ENCODE data around the gene HNRNPLL.

The HNRNPLL gene

GRCh38 chr2:38529208-38529607 lies 73.5 kb downstream of the HNRNPLL start:
- DNase-seq (ENCODE audit: low read depth, low spot score): no peak

DNA sequence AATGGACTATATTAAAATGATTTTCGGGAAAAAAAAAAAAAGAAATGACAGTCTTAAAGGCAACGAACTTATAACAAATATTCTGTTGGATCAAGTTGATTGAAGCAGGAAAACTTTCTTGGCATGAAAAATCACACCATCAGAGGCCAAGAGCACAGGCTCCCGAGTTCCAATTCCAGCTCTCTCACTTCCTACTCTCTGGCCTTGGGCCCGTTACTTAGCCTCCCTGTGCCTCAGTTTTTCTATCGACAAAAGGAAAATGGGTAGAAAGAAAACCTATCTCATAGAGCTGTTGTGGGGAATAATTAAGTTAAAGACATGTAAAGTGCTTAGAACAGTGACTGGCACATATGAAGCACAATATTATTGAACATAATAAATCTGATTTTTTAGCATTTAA lies 74.2 kb downstream of the HNRNPLL start:
- DNase-seq (ENCODE audit: low read depth, low spot score): no peak

- no peak for DNase-seq (ENCODE audit: low read depth, low spot score)
Measured at GRCh38 chr2:38528008-38528442, 74.7 kb downstream of the HNRNPLL start.

DNA sequence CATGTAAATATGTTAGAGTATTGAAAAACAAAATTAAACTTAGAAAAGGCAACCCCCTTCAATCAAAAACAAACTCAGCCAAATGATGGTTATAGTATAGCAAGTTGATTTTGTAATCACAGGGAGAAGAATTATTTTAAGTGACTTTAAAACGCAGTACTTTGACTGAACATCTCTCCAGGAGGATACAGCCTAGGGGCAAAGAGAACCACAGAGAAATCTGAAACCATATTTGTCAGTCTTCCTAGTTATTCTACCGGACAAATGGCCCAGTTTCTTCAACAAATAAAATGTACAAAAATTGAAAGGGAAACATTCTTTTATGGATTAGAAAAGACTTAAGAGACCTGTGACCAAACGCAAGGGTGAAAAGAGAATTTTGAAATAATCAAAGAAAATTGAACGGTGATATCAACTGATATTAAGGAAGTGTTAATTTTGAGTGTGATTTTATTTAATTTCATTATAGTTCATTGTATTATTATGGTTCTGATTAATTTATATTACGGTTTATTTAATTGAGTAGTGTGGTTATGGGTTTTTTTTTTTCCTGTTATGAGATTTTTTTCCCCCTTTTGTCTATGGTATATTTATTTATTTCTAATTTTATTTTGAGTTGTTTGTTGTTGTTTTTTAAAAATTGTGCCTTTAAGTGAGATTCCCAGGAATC lies 75.3 kb downstream of the HNRNPLL start:
- no peak for DNase-seq (ENCODE audit: low read depth, low spot score)

DNA sequence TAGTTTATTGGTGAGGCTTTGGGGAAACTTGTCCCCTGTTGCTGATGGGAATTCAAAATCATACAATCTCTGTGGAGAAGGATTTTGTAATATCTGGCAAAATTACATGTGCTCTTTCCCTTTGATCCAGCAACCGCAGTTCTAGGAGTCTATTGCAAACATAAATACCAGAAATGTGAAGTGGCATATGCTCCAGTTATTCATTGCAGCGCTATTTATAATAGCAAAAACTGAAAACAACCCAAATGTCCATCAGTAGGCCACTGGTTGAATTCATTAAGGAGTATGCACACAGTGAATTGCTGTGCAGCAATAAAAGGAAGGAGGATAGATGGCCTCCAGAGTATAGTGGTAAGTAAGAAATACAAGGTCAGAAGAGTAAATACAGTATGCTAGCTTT lies 76.5 kb downstream of the HNRNPLL start:
- DNase-seq (ENCODE audit: low read depth, low spot score): no peak

- no peak for DNase-seq (ENCODE audit: low read depth, low spot score)
Measured at GRCh38 chr2:38524580-38524979, 78.1 kb downstream of the HNRNPLL start.

GRCh38 chr2:38523728-38524437 lies 78.8 kb downstream of the HNRNPLL start:
- DNase-seq (ENCODE audit: low read depth, low spot score): no peak

GRCh38 chr2:38522754-38523349 lies 79.9 kb downstream of the HNRNPLL start:
- DNase-seq (ENCODE audit: low read depth, low spot score): no peak

GRCh38 chr2:38521835-38522234 lies 80.9 kb downstream of the HNRNPLL start:
- no peak for DNase-seq (ENCODE audit: low read depth, low spot score)

DNA sequence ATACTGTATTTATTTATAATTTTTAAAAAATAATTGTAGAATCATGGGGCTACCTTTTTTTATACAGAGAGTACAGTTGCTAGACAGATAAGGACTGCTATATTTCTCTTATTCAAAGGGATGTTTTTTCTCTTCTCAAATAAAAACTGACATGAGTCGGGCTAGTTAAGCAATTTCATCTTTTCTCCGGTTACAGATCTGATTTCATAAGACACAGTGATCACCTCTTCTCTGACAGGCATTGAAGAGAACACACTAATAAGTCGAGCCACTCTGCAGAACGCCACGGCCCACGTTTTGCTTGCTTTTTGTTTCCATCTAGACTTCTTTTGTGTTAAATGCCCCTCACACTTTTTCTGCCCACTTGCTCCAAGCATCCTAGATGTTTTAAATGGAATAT lies 85.4 kb downstream of the HNRNPLL start:
- no peak for DNase-seq (ENCODE audit: low read depth, low spot score)

DNA sequence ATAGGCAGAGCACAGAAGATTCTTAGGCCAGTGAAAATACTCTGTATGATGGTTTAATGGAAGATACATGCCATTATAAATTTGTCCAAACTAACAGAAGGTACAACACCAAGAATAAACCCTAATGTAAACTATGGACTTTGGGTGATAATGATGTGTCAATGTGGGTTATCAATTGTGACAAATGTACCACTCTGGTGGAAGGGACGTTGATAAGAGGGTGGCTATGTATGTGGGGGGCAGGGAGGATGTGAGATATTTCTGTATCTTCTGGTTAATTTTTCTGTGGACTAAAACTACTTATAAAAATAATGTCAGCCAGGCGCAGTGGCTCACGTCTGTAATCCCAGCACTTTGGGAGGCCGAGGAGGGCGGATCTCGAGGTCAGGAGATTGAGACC lies 86.2 kb downstream of the HNRNPLL start:
- no peak for DNase-seq (ENCODE audit: low read depth, low spot score)

- no peak for DNase-seq (ENCODE audit: low read depth, low spot score)
Measured at GRCh38 chr2:38516122-38516521, 86.6 kb downstream of the HNRNPLL start.

- no peak for DNase-seq (ENCODE audit: low read depth, low spot score)
Measured at GRCh38 chr2:38515155-38516074, 87.3 kb downstream of the HNRNPLL start.

DNA sequence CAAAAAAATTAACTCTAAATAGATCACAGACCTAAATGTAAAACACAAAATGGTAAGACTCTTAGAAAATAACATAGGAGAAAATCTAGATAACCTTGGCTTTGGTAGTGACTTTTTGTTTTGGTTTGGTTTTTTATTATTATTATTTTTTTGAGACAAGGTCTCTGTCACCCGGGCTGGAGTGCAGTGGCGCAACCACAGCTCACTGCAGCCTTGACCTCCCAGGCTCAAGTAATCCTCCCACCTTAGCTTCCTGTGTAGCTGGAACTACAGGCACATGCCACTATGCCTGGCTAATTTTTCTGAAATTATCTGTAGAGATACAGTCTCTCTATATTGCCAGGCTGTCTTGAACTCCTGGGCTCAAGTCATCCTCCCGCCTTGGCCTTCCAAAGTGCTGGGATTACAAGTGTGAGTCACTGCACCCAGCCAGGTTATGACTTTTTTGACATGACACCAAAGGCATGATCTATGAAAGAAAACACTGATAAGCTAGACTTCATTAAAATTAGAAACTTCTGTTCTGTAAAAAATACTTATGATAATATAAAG lies 88.0 kb downstream of the HNRNPLL start:
- DNase-seq (ENCODE audit: low read depth, low spot score): no peak

DNA sequence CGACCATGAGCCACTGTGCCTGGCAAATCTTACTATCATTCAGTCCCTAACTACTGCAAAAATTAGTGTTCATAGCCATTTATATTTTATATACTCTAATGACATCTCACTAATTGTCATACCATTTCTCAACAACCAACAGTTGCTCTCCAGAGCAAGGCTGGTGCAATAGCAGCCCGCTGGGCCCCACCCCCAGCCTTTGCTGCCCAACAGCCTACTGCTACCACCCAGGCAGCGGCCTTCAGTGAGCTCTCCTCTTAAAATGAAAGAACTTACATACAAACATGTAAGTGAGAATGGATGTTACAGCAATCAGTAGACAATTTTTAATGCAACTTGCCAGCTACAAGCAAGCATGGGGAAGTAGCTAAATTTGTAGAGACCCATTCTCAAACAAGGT lies 90.5 kb downstream of the HNRNPLL start:
- DNase-seq (ENCODE audit: low read depth, low spot score): no peak

All from activated naive CD8-positive, alpha-beta T cell treated with anti-CD3 and anti-CD28 coated beads, Interleukin-2, amount 50 U/mL, for 16 hours (primary cell).